HG03520 (cell line): ENCODE data around the gene RGS10.
"Not testable (repeated sequence)": the region's sequence is repeated elsewhere in the genome, so short reads cannot be mapped to it uniquely, and the experiment has no call there.

Experiments used
- ATAC-seq: cut with Tn5 transposase; IDR thresholded peaks from one replicate; pipeline ENCODE4 v1.9.1; 2021; ENCODE audit warnings: mild to moderate bottlenecking, moderate library complexity; ENCODE audit not compliant: unreplicated experiment

Gene RGS10

GRCh38 chr10:119542357-119542987 lies at the start of gene RGS10:
Gene RGS10 (minus strand): TSS chr10:119542719. CDS start chr10:119542638, 81 bp downstream.
- peak; percentile 60 for ATAC-seq

- no peak for ATAC-seq
These were observed 45.6 kb upstream of the RGS10 start for GRCh38 chr10:119588071-119588470.

GRCh38 chr10:119578355-119578754 lies 35.8 kb upstream of the RGS10 start:
- ATAC-seq: no peak

- no peak for ATAC-seq
These were observed 33.5 kb upstream of the RGS10 start for GRCh38 chr10:119575991-119576390.

GRCh38 chr10:119575506-119575905 lies 33.0 kb upstream of the RGS10 start:
- ATAC-seq: no peak

- no peak for ATAC-seq
These were observed 25.5 kb upstream of the RGS10 start for GRCh38 chr10:119567978-119568377.

- no peak for ATAC-seq
These were observed 19.6 kb upstream of the RGS10 start for GRCh38 chr10:119562097-119562496.

GRCh38 chr10:119559511-119559910 lies 17.0 kb upstream of the RGS10 start:
- ATAC-seq: not testable (repeated sequence)

GRCh38 chr10:119556081-119556480 lies 13.6 kb upstream of the RGS10 start:
- ATAC-seq: not testable (repeated sequence)

- ATAC-seq: no peak
These were observed 12.8 kb upstream of the RGS10 start for GRCh38 chr10:119555178-119555784.

- ATAC-seq: no peak
These were observed 8.3 kb upstream of the RGS10 start for GRCh38 chr10:119550827-119551226.

GRCh38 chr10:119549247-119549999 lies 6.9 kb upstream of the RGS10 start:
- no peak for ATAC-seq

GRCh38 chr10:119546009-119546408 lies 3.5 kb upstream of the RGS10 start:
- ATAC-seq: no peak

GRCh38 chr10:119545310-119545709 lies 2.8 kb upstream of the RGS10 start:
- ATAC-seq: no peak

- ATAC-seq: no peak
These were observed 1.5 kb upstream of the RGS10 start for GRCh38 chr10:119543814-119544642.

- ATAC-seq: peak; percentile 39
These were observed 682 bp upstream of the RGS10 start for GRCh38 chr10:119542988-119543813.

GRCh38 chr10:119541459-119542356 lies 811 bp downstream of the RGS10 start:
- no peak for ATAC-seq

- ATAC-seq: no peak
These were observed 1.5 kb downstream of the RGS10 start for GRCh38 chr10:119541046-119541445.

GRCh38 chr10:119540038-119540437 lies 2.5 kb downstream of the RGS10 start:
- no peak for ATAC-seq
